ENCODE data around the gene RBP5. TPM values are rescaled to one million over a fixed set of nuclear protein-coding genes. Genes with fewer than 3 reads are reported as not detected.

Gene RBP5
- total RNA-seq, 4 donors from 2014 or later = 0.26 to 2.5 TPM; not detected in 2

GRCh38 chr12:7137908-7138307 is 9.2 kb upstream of the RBP5 start:
- 72 to 75% methylated on average over 4 of the region's 4 CpGs for WGBS, 2 donors
- intact Hi-C loops (cut with DNase I; ENCODE audit: low total_unique reads) = no loop called here
- DNase-seq (ENCODE audit: low spot score in 2 of 2) = no peak
- TF ChIP-seq, protein P1, sequence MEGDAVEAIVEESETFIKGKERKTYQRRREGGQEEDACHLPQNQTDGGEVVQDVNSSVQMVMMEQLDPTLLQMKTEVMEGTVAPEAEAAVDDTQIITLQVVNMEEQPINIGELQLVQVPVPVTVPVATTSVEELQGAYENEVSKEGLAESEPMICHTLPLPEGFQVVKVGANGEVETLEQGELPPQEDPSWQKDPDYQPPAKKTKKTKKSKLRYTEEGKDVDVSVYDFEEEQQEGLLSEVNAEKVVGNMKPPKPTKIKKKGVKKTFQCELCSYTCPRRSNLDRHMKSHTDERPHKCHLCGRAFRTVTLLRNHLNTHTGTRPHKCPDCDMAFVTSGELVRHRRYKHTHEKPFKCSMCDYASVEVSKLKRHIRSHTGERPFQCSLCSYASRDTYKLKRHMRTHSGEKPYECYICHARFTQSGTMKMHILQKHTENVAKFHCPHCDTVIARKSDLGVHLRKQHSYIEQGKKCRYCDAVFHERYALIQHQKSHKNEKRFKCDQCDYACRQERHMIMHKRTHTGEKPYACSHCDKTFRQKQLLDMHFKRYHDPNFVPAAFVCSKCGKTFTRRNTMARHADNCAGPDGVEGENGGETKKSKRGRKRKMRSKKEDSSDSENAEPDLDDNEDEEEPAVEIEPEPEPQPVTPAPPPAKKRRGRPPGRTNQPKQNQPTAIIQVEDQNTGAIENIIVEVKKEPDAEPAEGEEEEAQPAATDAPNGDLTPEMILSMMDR (IDR thresholded peaks at IDR 0.05) = no peak
- no peak for TF ChIP-seq POLR2A (IDR thresholded peaks at IDR 0.05)
- H3K4me3 ChIP-seq (ENCODE audit: low read depth, poor library complexity, severe bottlenecking) = no peak overlapping the region

DNA sequence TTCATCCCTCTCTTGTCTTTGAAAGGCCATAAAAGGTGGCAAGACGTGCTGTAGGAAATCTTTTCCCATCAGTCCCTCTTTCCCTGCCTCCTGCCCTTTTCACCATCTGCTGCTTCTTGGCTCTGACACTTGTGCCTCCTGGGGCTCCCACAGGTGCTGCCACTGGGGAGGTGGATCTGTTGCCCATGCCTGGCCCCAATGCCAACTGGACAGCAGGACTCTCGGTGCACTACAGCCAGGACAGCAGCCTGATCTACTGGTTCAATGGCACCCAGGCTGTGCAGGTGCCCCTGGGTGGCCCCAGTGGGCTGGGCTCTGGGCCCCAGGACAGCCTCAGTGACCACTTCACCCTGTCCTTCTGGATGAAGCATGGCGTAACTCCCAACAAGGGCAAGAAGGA is 8.0 kb upstream of the RBP5 start:
- TF ChIP-seq, protein P1 (IDR thresholded peaks at IDR 0.05) = no peak
- no peak for TF ChIP-seq POLR2A (IDR thresholded peaks at IDR 0.05)
- no peak for DNase-seq (ENCODE audit: low spot score in 2 of 2)
- no peak overlapping the region for H3K4me3 ChIP-seq (ENCODE audit: low read depth, poor library complexity, severe bottlenecking)
- intact Hi-C loops (cut with DNase I; ENCODE audit: low total_unique reads) = no loop called here
- WGBS, 2 donors = 91 to 97% methylated on average over 3 of the region's 3 CpGs

GRCh38 chr12:7136071-7136470 is 7.4 kb upstream of the RBP5 start:
- 91 to 92% methylated on average over 7 of the region's 7 CpGs for WGBS, 2 donors
- TF ChIP-seq, protein P1 (IDR thresholded peaks at IDR 0.05) = no peak
- no peak for TF ChIP-seq POLR2A (IDR thresholded peaks at IDR 0.05)
- no peak overlapping the region for H3K4me3 ChIP-seq (ENCODE audit: low read depth, poor library complexity, severe bottlenecking)
- intact Hi-C loops (cut with DNase I; ENCODE audit: low total_unique reads) = no loop called here
- no peak for DNase-seq (ENCODE audit: low spot score in 2 of 2)

DNA sequence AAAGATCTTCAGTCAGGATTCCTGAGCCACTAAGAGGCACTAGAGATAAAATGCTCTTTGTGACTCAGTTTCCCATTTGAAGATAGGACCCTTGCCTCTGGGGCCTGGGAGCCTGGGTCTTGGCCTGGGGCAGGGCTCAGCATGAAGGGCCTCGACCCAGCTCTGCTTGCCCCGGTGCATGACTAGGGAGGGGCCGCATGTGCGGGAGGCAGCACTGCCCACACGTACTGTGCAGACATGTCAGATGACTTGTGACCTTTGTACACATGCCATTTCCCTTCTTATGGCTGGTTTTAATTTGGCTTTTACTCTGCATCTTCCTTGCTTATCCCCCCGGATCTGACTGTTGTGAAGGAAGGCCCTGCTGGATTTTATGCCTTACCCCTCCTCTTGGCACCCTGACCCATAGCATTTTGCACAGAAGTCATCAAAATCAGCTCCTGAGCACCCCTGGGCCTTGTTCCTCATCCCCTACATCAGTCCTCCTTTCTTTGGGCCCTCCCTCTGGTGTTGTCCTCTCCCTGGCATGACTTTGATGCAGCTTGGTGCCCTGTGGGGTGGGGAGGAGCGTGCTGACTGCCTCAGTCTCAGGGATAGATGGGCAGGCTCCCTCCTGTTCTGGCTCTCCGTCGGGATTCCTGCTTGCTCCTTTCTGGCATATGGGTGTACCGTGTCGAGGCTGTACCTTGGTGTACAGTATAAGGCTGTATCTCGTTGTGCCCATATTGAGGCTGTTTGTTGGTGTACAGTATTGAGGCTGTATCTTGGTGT is 5.9 kb upstream of the RBP5 start:
- WGBS, 2 donors = 81 to 82% methylated on average over 12 of the region's 12 CpGs
- no peak for DNase-seq (ENCODE audit: low spot score in 2 of 2)
- intact Hi-C loops (cut with DNase I; ENCODE audit: low total_unique reads) = no loop called here
- no peak overlapping the region for H3K4me3 ChIP-seq (ENCODE audit: low read depth, poor library complexity, severe bottlenecking)
- TF ChIP-seq, protein P1 (IDR thresholded peaks at IDR 0.05) = no peak
- no peak for TF ChIP-seq POLR2A (IDR thresholded peaks at IDR 0.05)

DNA sequence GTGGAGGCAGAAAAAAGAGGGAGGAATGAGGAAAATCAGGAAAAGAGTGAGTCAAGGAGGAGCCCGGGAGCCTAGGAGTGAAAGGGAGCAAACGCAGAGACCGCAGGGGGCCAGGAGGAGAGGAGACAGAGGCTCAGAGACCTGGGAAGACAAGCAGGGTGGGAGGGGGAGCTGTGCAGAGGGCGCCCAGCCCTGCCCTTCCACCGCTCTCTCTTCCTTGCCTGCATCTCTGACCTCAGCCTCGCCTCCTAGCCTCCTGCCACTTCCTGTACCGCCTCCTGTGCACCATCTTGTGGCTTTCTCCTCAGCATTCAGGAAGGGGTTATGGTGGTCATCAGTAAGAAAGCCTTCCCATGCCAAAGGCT is 2.8 kb upstream of the RBP5 start:
- no peak overlapping the region for H3K4me3 ChIP-seq (ENCODE audit: low read depth, poor library complexity, severe bottlenecking)
- DNase-seq (ENCODE audit: low spot score in 2 of 2) = no peak
- WGBS, 2 donors = 51 to 63% methylated on average over 7 of the region's 7 CpGs
- TF ChIP-seq POLR2A (IDR thresholded peaks at IDR 0.05) = no peak
- TF ChIP-seq, protein P1 (IDR thresholded peaks at IDR 0.05) = no peak
- intact Hi-C loops (cut with DNase I; ENCODE audit: low total_unique reads) = no loop called here

Data from lower leg skin (tissue), 4 donors.